DMS79 treated with DMSO at 0.1 percent for 48 hours (cell line): ENCODE data around the gene POLR1A.

Experiments used
- DNase-seq: peaks from one replicate; lab custom pipeline; 2025; lab: John Stamatoyannopoulos, UW

POLR1A gene

GRCh38 chr2:85978883-85979780 is 126.6 kb downstream of the POLR1A start:
- DNase-seq: peak; percentile 19

- no peak for DNase-seq
These were observed 129.4 kb downstream of the POLR1A start for GRCh38 chr2:85976106-85976920.

- no peak for DNase-seq
These were observed 130.1 kb downstream of the POLR1A start for GRCh38 chr2:85975581-85975980.

GRCh38 chr2:85974390-85974789 is 131.3 kb downstream of the POLR1A start:
- no peak for DNase-seq

- DNase-seq: no peak
These were observed 133.3 kb downstream of the POLR1A start for GRCh38 chr2:85972355-85972754.

- DNase-seq: no peak
These were observed 134.3 kb downstream of the POLR1A start for GRCh38 chr2:85971366-85971765.
